Measurements from ENCODE around the gene SAMD4A. TPM values are rescaled to one million over a fixed set of nuclear protein-coding genes. Genes with fewer than 3 reads are reported as not detected.
A peak's percentile ranks its signal among the peaks of the same experiment; 100 is the strongest.

Gene SAMD4A
- polyA plus RNA-seq, 10 donors, result 50.6 to 73.8 (median 59.9) TPM

- DNase-seq, result no peak
Observed at GRCh38 chr14:54778618-54779345, 211.9 kb downstream of the SAMD4A start.

GRCh38 chr14:54781080-54781479 is 214.2 kb downstream of the SAMD4A start:
- no peak for DNase-seq

GRCh38 chr14:54781961-54782750 is 215.2 kb downstream of the SAMD4A start:
- DNase-seq, result no peak

GRCh38 chr14:54782751-54783659 is 216.1 kb downstream of the SAMD4A start:
- no peak for DNase-seq

- no peak for DNase-seq
Observed at GRCh38 chr14:54783660-54784015, 216.7 kb downstream of the SAMD4A start.

- DNase-seq, result no peak
Observed at GRCh38 chr14:54784060-54784459, 217.1 kb downstream of the SAMD4A start.

- DNase-seq, result no peak
Observed at GRCh38 chr14:54784657-54785056, 217.7 kb downstream of the SAMD4A start.

- DNase-seq, result no peak
Observed at GRCh38 chr14:54785136-54785777, 218.3 kb downstream of the SAMD4A start.

- no peak for DNase-seq
Observed at GRCh38 chr14:54785778-54786770, 219.1 kb downstream of the SAMD4A start.

- no peak for DNase-seq
Observed at GRCh38 chr14:54786838-54787237, 219.9 kb downstream of the SAMD4A start.

- no peak for DNase-seq
Observed at GRCh38 chr14:54787261-54787660, 220.3 kb downstream of the SAMD4A start.

- no peak for DNase-seq
Observed at GRCh38 chr14:54788701-54789100, 221.8 kb downstream of the SAMD4A start.

- DNase-seq, result no peak
Observed at GRCh38 chr14:54789166-54789565, 222.2 kb downstream of the SAMD4A start.

GRCh38 chr14:54789781-54790480 is 223.0 kb downstream of the SAMD4A start:
- DNase-seq, result no peak

GRCh38 chr14:54791001-54791400 is 224.1 kb downstream of the SAMD4A start:
- DNase-seq, result no peak

- no peak for DNase-seq
Observed at GRCh38 chr14:54792288-54792687, 225.4 kb downstream of the SAMD4A start.

- no peak for DNase-seq
Observed at GRCh38 chr14:54794159-54794558, 227.2 kb downstream of the SAMD4A start.

- no peak for DNase-seq
Observed at GRCh38 chr14:54794796-54795195, 227.9 kb downstream of the SAMD4A start.

- peak in 1 of 3 donors; percentile 60 for DNase-seq
Observed at GRCh38 chr14:54796961-54797360, 230.0 kb downstream of the SAMD4A start.

GRCh38 chr14:54797556-54797955 is 230.6 kb downstream of the SAMD4A start:
- DNase-seq, result no peak

Data from muscle of back (tissue), 11 donors.